H1 (cell line): ENCODE measurements around the gene NLGN4X. TPM values are rescaled to one million over a fixed set of nuclear protein-coding genes. Genes with fewer than 3 reads are reported as not detected.

Source experiments
- CTCF ChIA-PET: fragments of 300-600 bp; sonication (Branson Sonifier 250); formaldehyde crosslinking; loops from one replicate; lab custom pipeline; 2021; ENCODE audit not compliant: partially characterized antibody; lab: Charles Lee
- POLR2A ChIA-PET: fragments of 300-600 bp; sonication (Branson Sonifier 250); formaldehyde crosslinking; loops from one replicate; lab custom pipeline; 2021; ENCODE audit warnings: inconsistent platforms; ENCODE audit not compliant: partially characterized antibody; lab: Charles Lee
- DNase-seq, 2 experiments: peaks; one replicate each; pipeline versions ENCODE4 v3.0.0 to v3.0.0-alpha.2; 2010 to 2022; ENCODE audit warnings: low spot score in 2 of 2, low read depth in 1 of 2, mixed read lengths in 1 of 2
- FAIRE-seq: peaks from 2 replicates; lab custom pipeline; 2011; peaks lifted over from hg19 to GRCh38; lab: Jason Lieb, UNC
- H2AFZ ChIP-seq: 2 replicates; pipeline ENCODE4 v1.8.1; 2012; ENCODE audit warnings: low read length, inconsistent platforms
- H2AK5ac ChIP-seq: 2 replicates; pipeline ENCODE4 v1.6.1; 2013; ENCODE audit warnings: low read depth, low read length
- H2BK120ac ChIP-seq: replicated peaks from 2 replicates; pipeline ENCODE3; 2013; ENCODE audit warnings: low read depth, low read length, inconsistent platforms
- H2BK12ac ChIP-seq: 2 replicates; pipeline ENCODE4 v1.6.1; 2013; ENCODE audit warnings: low read depth, low read length
- H2BK15ac ChIP-seq: 2 replicates; pipeline ENCODE4 v1.6.1; 2013; ENCODE audit warnings: low read length
- H2BK20ac ChIP-seq: 2 replicates; pipeline ENCODE4 v1.6.1; 2013; ENCODE audit warnings: low read length
- H2BK5ac ChIP-seq: 2 replicates; pipeline ENCODE4 v1.6.1; 2013; ENCODE audit warnings: low read depth, low read length
- H3K14ac ChIP-seq: 2 replicates; pipeline ENCODE4 v1.6.1; 2013; ENCODE audit warnings: inconsistent platforms; ENCODE audit not compliant: insufficient read length
- H3K18ac ChIP-seq: 2 replicates; pipeline ENCODE4 v1.6.1; 2013; ENCODE audit warnings: low read length; ENCODE audit errors: extremely low read depth
- H3K23ac ChIP-seq: 2 replicates; pipeline ENCODE4 v1.6.1; 2013; ENCODE audit warnings: inconsistent platforms; ENCODE audit not compliant: insufficient read length
- H3K23me2 ChIP-seq: 2 replicates; pipeline ENCODE4 v1.6.1; 2013; ENCODE audit warnings: low read depth, low read length
- H3K27ac ChIP-seq: 2 replicates; pipeline ENCODE4 v1.6.1; 2011; ENCODE audit warnings: low read depth, low read length, inconsistent platforms
- H3K27me3 ChIP-seq, 4 experiments: replicated peaks in 1 of 4; 1 replicate in 1 of 4; 2 replicates in 3 of 4; pipeline versions ENCODE4 v1.6.1 to v1.8.1; 2011 to 2013; ENCODE audit warnings: low read length in 3 of 4, mild to moderate bottlenecking in 3 of 4, inconsistent platforms in 2 of 4, mixed read lengths in 2 of 4, moderate library complexity in 1 of 4; ENCODE audit not compliant: control insufficient read depth in 3 of 4, insufficient read depth in 3 of 4; ENCODE audit errors: extremely low read depth in 1 of 4
- H3K36me3 ChIP-seq, 4 experiments: 2 replicates each; pipeline versions ENCODE4 v1.6.1 to v1.8.1; 2011 to 2013; ENCODE audit warnings: mild to moderate bottlenecking in 4 of 4, low read length in 3 of 4, moderate library complexity in 2 of 4, control low read depth in 1 of 4, inconsistent platforms in 1 of 4; ENCODE audit not compliant: insufficient read depth in 4 of 4, control insufficient read depth in 2 of 4
- H3K4ac ChIP-seq: replicated peaks from 2 replicates; pipeline ENCODE3; 2013; ENCODE audit warnings: low read length, low read depth, mixed read lengths, inconsistent platforms; ENCODE audit not compliant: insufficient read length
- H3K4me1 ChIP-seq, 4 experiments: replicated peaks in 1 of 4; 1 replicate in 1 of 4; 2 replicates in 3 of 4; pipeline versions ENCODE4 v1.6.1 to v1.8.1; 2011 to 2013; ENCODE audit warnings: low read length in 3 of 4, inconsistent platforms in 2 of 4, mixed read lengths in 1 of 4; ENCODE audit not compliant: insufficient read depth in 4 of 4, control insufficient read depth in 3 of 4
- H3K4me2 ChIP-seq, 2 experiments: 2 replicates each; pipeline versions ENCODE4 v1.6.1 to v1.8.1; 2011 to 2013; ENCODE audit warnings: low read depth in 2 of 2, low read length in 2 of 2, control low read depth in 1 of 2, inconsistent platforms in 1 of 2, mild to moderate bottlenecking in 1 of 2; ENCODE audit not compliant: insufficient read depth in 1 of 2
- H3K4me3 ChIP-seq, 4 experiments: fragments of 200-600, 300-600 bp in 1 of 4; sonication (generic), shearing (Covaris generic), sonication (Bioruptor Twin) in 1 of 4; 2 replicates each; pipeline versions ENCODE4 v1.5.1 to v1.8.1; 2011 to 2016; ENCODE audit warnings: low read length in 4 of 4, low read depth in 3 of 4, control low read depth in 2 of 4, inconsistent platforms in 2 of 4, mild to moderate bottlenecking in 2 of 4, mixed read lengths in 1 of 4, moderate library complexity in 1 of 4; ENCODE audit not compliant: insufficient read depth in 2 of 4; ENCODE audit errors: extremely low read depth in 1 of 4
- H3K56ac ChIP-seq: replicated peaks from 2 replicates; pipeline ENCODE3; 2013; ENCODE audit warnings: low read depth, mild to moderate bottlenecking, mixed read lengths, low read length, inconsistent platforms; ENCODE audit not compliant: insufficient read length
- H3K79me1 ChIP-seq: 2 replicates; pipeline ENCODE4 v1.6.1; 2013; ENCODE audit warnings: low read depth, low read length, control low read depth
- H3K79me2 ChIP-seq, 2 experiments: 2 replicates each; pipeline versions ENCODE4 v1.6.1 to v1.8.1; 2012 to 2013; ENCODE audit warnings: low read length in 2 of 2, mild to moderate bottlenecking in 2 of 2, inconsistent platforms in 1 of 2; ENCODE audit not compliant: insufficient read depth in 2 of 2, control insufficient read depth in 1 of 2
- H3K9ac ChIP-seq, 4 experiments: replicated peaks in 1 of 4; 1 replicate in 1 of 4; 2 replicates in 3 of 4; pipeline versions ENCODE4 v1.6.1 to v1.8.1; 2011 to 2013; ENCODE audit warnings: low read depth in 3 of 4, low read length in 3 of 4, control low read depth in 2 of 4, mild to moderate bottlenecking in 2 of 4, moderate library complexity in 2 of 4, inconsistent platforms in 1 of 4; ENCODE audit errors: extremely low read depth in 1 of 4
- H3K9me3 ChIP-seq, 2 experiments: 2 replicates each; pipeline versions ENCODE4 v1.6.1 to v1.8.1; 2012 to 2013; ENCODE audit warnings: mild to moderate bottlenecking in 2 of 2, moderate library complexity in 2 of 2, control low read depth in 1 of 2, inconsistent platforms in 1 of 2, low read depth in 1 of 2, low read length in 1 of 2, mixed read lengths in 1 of 2; ENCODE audit not compliant: insufficient read depth in 2 of 2
- H4K20me1 ChIP-seq, 2 experiments: replicated peaks in 1 of 2; 2 replicates each; pipeline versions ENCODE3 to v1.8.1; 2011 to 2013; ENCODE audit warnings: inconsistent platforms in 2 of 2, low read length in 2 of 2, mild to moderate bottlenecking in 1 of 2; ENCODE audit not compliant: insufficient read depth in 2 of 2, control insufficient read depth in 1 of 2
- H4K5ac ChIP-seq: 2 replicates; pipeline ENCODE4 v1.6.1; 2013; ENCODE audit warnings: low read length, low read depth, mixed read lengths, inconsistent platforms; ENCODE audit not compliant: insufficient read length
- H4K8ac ChIP-seq: 2 replicates; pipeline ENCODE4 v1.8.0; 2013; ENCODE audit warnings: mild to moderate bottlenecking, moderate library complexity, low read length, inconsistent platforms; ENCODE audit not compliant: insufficient read depth; ENCODE audit errors: extremely low read depth
- H4K91ac ChIP-seq: replicated peaks from 2 replicates; pipeline ENCODE3; 2013; ENCODE audit warnings: low read length, mixed read lengths, inconsistent platforms; ENCODE audit not compliant: insufficient read length
- ASH2L ChIP-seq: fragments of 200-600, 300-600 bp; sonication (generic); IDR thresholded peaks from one replicate; pipeline ENCODE4 v1.7.1; 2017; ENCODE audit warnings: low read length
- CBX5 ChIP-seq: fragments of 300-800, 300-1000 bp; sonication (generic); IDR thresholded peaks from 2 replicates; pipeline ENCODE4 v1.7.1; 2016; ENCODE audit warnings: antibody characterized with exemption, low read length, low read depth
- FOSL1 ChIP-seq: IDR thresholded peaks from 2 replicates; pipeline ENCODE4 v1.6.1; 2011; ENCODE audit warnings: mild to moderate bottlenecking, low read depth, low read length, moderate library complexity; ENCODE audit not compliant: insufficient read depth
- NANOG ChIP-seq: IDR thresholded peaks from 2 replicates; pipeline ENCODE4 v1.6.1; 2011; ENCODE audit warnings: low read length, low read depth, mild to moderate bottlenecking, inconsistent platforms; ENCODE audit not compliant: insufficient read depth, poor library complexity, severe bottlenecking
- RBBP5 ChIP-seq: IDR thresholded peaks from 2 replicates; pipeline ENCODE4 v1.7.1; 2012; ENCODE audit warnings: low read depth, mild to moderate bottlenecking, inconsistent platforms, low read length, moderate library complexity, borderline replicate concordance
- WGBS, 2 experiments: shearing (Covaris generic) in 1 of 2; methylation state at CpG; one replicate each; pipeline versions ENCODE4 v1.1.6 to v1.1.7; 2013 to 2015; ENCODE audit warnings: low lambda C conversion rate in 2 of 2, mixed read lengths in 2 of 2, inconsistent platforms in 1 of 2, low coverage in 1 of 2, missing lambda C conversion rate in 1 of 2; ENCODE audit not compliant: insufficient replicate concordance in 2 of 2, insufficient coverage in 1 of 2, insufficient read length in 1 of 2; ENCODE audit errors: extremely low coverage in 1 of 2, missing lambda C conversion rate in 1 of 2; 5-methylcytosine and 5-hydroxymethylcytosine counted together
- polyA plus RNA-seq, 7 experiments: library from polyadenylated mRNA; depleted of rRNA in 3 of 7; stranded (reverse) in 5 of 7; unstranded in 2 of 7; fragments of >200 nt in 5 of 7; fragments of 200-250 nt in 2 of 7; gene quantifications; 1 replicate in 5 of 7; 2 replicates in 1 of 7; 4 replicates in 1 of 7; pipeline versions ENCODE4 v1.2.1 to v1.2.3, GENCODE V29; 2011 to 2013; ENCODE audit warnings: missing spikeins in 2 of 7, mixed read lengths in 2 of 7
- total RNA-seq: library from RNA; stranded (reverse); fragmentation: NEBNext Ultra II Directional; extraction: Animal tissue kit (Norgen Biotek cat#: 25700); gene quantifications from 2 replicates; pipeline ENCODE4 v1.2.1, GENCODE V29; 2021

Gene NLGN4X
- total and polyA plus RNA-seq, 2 of the 8 experiments (the other 6 are each of a cell fraction or from before 2014, with no cell fraction given), result 104 to 124 TPM

DNA sequence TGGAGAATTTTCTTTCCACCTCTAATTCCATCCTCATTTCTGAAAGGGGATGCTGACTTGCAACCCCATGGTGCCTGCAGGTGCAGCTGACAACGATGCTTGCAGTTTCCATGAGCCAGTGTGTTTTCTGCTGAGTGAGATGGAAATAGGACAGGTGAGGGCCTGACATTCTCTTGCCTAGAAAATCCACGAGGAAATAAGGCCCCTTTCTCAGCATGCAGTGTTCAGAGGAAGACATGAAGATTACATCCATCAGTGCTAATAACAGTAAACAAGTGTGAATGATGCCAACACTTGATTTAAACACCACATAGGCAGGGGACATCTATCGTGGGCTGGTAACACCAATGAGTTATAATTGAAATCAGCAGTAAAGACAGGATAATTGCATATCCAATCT is 237.3 kb downstream of the NLGN4X start:
- Histone ChIP-seq H4K8ac (no peak overlapping the region), H3K23me2 (no peaks in the 10 kb centered on the region), H3K56ac (no peak overlapping the region), H3K4me2 (no peak overlapping the region), H3K9me3 (no peaks in the 10 kb centered on the region), H3K14ac (no peak overlapping the region), H3K4ac (no peak overlapping the region), H3K27ac (no peak overlapping the region), H3K18ac (no peak overlapping the region), H3K4me1 (no peaks in the 10 kb centered on the region; a peak in 1 of 7 replicates), H3K27me3 (no peaks in the 10 kb centered on the region), H2BK12ac (no peak overlapping the region), H4K91ac (no peak overlapping the region), H2BK120ac (no peak overlapping the region), H2BK15ac (no peak overlapping the region), H3K4me3 (no peak overlapping the region), H2AK5ac (no peak overlapping the region), H2AFZ (no peak overlapping the region), H3K9ac (no peak overlapping the region), H2BK5ac (no peak overlapping the region), H4K20me1 (peaks cover 0 to 2% of the 10 kb centered on the region in 2 experiments), H2BK20ac (no peak overlapping the region), H4K5ac (no peak overlapping the region), H3K36me3 (no peaks in the 10 kb centered on the region; a peak in 2 of 8 replicates), H3K79me2 (peaks cover 0 to 78% of the 10 kb centered on the region in 2 experiments; a peak in 3 of 4 replicates), H3K79me1 (no peaks in the 10 kb centered on the region), H3K23ac (no peak overlapping the region)
- CTCF ChIA-PET, result no interaction called here
- POLR2A ChIA-PET, result no interaction called here
- no peak for TF ChIP-seq ASH2L
- TF ChIP-seq FOSL1, result no peak
- no peak for TF ChIP-seq NANOG
- no peak for TF ChIP-seq RBBP5
- no peak for TF ChIP-seq CBX5
- 88% methylated on average over 3 of the region's 3 CpGs; no CpG with 5 or more reads in 1 of the 2 experiments for WGBS, 2 experiments
- FAIRE-seq, result peak; percentile 7
- no peak for DNase-seq
